Caki2 (cell line): ENCODE results near the gene DGCR2. TPM values are rescaled to one million over a fixed set of nuclear protein-coding genes. Genes with fewer than 3 reads are reported as not detected.
"Not testable (repeated sequence)": the region's sequence is repeated elsewhere in the genome, so short reads cannot be mapped to it uniquely, and the experiment has no call there.

Experiments
- DNase-seq: peaks from one replicate; pipeline ENCODE4 v3.0.0-alpha.2; 2015; ENCODE audit warnings: low read depth
- in situ Hi-C: cut with HindIII; loops from 2 replicates; pipeline ENCODE4 v1.10.0; 2016; ENCODE audit warnings: low sequenced_read_pairs, low pct_unique_long_range_greater_than_20kb, mixed read lengths
- total RNA-seq: library from RNA; depleted of rRNA; stranded (reverse); fragments of >200 nt; shearing (Covaris generic); gene quantifications from 2 replicates; pipeline ENCODE4 v1.2.3, GENCODE V29; 2014; ENCODE audit warnings: low replicate concordance; rRNA removed

The DGCR2 gene, protein sequence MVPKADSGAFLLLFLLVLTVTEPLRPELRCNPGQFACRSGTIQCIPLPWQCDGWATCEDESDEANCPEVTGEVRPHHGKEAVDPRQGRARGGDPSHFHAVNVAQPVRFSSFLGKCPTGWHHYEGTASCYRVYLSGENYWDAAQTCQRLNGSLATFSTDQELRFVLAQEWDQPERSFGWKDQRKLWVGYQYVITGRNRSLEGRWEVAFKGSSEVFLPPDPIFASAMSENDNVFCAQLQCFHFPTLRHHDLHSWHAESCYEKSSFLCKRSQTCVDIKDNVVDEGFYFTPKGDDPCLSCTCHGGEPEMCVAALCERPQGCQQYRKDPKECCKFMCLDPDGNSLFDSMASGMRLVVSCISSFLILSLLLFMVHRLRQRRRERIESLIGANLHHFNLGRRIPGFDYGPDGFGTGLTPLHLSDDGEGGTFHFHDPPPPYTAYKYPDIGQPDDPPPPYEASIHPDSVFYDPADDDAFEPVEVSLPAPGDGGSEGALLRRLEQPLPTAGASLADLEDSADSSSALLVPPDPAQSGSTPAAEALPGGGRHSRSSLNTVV
- 72.3 and 72.7 TPM in 2 replicates for total RNA-seq

GRCh38 chr22:19122143-19122751 is at the start of gene DGCR2:
Gene DGCR2 (minus strand): TSS chr22:19122412. CDS start chr22:19122206, 206 bp downstream.
- DNase-seq: peak; percentile 94
- in situ Hi-C loops: no loop called here

DNA sequence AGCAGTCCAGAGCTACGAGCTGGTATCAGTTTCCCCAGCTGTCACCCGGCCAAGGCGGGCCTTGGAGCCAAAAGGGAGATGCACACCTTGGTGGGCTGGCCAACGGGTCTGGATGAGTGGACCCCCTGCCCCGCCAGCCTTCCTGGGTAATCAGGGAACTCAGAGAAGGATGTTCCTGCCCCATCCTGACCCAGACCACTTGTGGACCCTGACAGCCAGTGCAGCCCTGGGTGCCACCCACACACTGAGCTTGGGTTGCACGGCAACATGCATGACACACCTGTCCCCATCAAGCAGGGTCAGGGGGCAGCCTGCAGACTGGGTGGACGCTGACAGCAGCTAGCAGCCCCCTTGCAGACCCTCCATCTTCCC is 47.7 kb upstream of the DGCR2 start:
- DNase-seq: no peak
- in situ Hi-C loops: no loop called here

- in situ Hi-C loops: no loop called here
- no peak for DNase-seq
Observed at GRCh38 chr22:19169002-19169946, 47.1 kb upstream of the DGCR2 start.

- in situ Hi-C loops: no loop called here
- no peak for DNase-seq
Observed at GRCh38 chr22:19168088-19168890, 46.1 kb upstream of the DGCR2 start.

DNA sequence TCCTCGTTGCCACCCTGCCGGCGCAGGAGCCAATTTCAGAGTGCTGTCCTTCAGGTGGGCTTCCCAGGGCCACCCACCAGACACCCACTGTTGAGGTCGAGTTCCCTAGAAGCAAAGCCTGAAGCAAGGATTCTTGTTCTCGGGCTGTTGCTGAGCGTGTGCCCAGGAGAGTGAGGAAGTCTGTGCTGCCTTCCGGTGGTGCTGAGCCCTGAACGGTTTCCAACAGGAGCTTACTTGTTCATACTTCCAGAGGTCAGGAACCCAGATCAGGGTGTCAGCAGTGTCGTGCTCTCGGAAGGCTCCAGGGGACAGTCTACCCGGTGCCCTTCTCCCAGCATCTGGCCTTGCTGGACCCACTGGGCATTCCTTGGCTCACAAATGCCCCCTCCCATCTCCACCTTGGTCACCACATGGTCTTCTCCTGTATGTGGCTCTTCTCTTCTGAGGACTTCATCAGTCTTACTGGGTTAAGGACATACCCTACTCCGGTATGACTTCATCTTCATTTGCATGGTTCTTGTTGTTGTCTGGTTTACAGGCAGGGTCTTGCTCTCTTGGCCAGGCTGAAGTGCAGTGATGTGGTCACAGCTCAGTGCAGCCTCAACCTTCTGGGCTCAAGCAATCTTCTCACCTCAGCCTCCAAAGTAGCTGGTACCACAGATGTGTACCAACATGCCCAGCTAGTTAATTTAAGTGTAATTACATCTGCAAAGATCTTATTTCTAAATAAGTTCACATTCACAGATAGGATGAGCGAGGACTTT is 45.1 kb upstream of the DGCR2 start:
- no peak for DNase-seq
- in situ Hi-C loops: no loop called here

DNA sequence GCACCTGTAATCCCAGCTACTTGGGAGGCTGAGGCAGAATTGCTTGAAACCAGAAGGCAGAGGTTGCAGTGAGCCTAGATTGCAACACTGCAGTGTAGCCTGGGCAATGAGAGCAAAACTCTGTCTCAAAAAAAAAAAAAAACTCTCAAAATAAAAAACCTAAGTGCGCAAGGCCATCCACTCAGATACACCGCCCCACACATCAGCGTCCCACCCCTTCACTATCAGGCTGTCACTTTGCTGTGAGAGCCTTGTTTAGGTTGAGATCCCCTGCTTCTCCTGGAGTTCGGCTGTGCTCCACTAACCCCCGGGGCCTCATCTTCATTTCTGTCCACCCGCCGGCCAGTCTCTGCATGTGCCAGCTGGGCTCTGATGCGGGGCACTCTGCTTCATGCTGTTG is 44.2 kb upstream of the DGCR2 start:
- DNase-seq: no peak
- in situ Hi-C loops: no loop called here

- no peak for DNase-seq
- in situ Hi-C loops: no loop called here
Observed at GRCh38 chr22:19164425-19164824, 42.2 kb upstream of the DGCR2 start.

DNA sequence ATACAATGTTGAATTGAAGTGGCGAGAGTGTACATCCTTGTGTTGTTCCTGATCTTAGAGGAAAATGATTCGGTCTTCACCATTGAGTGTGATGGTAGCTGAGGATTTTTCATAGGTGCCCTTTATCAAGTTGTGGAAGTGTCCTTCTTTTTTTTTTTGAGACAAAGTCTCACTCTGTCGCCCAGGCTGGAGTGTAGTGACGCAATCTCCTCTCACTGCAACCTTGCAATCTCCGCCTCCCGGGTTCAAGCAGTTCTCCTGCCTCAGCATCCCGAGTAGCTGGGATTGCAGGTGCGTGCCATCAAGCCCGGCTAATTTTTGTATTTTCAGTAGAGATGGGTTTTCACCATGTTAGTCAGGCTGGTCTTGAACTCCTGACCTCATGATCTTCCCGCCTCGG is 36.4 kb upstream of the DGCR2 start:
- in situ Hi-C loops: not testable (repeated sequence)

GRCh38 chr22:19156109-19156508 is 33.9 kb upstream of the DGCR2 start:
- in situ Hi-C loops: not testable (repeated sequence)

More for the DNA sequence above, 36.4 kb upstream of the DGCR2 start:
- DNase-seq: not testable (repeated sequence)

GRCh38 chr22:19152942-19153883 is 31.0 kb upstream of the DGCR2 start:
- DNase-seq: no peak
- in situ Hi-C loops: no loop called here

More at GRCh38 chr22:19156109-19156508, 33.9 kb upstream of the DGCR2 start:
- not testable (repeated sequence) for DNase-seq

DNA sequence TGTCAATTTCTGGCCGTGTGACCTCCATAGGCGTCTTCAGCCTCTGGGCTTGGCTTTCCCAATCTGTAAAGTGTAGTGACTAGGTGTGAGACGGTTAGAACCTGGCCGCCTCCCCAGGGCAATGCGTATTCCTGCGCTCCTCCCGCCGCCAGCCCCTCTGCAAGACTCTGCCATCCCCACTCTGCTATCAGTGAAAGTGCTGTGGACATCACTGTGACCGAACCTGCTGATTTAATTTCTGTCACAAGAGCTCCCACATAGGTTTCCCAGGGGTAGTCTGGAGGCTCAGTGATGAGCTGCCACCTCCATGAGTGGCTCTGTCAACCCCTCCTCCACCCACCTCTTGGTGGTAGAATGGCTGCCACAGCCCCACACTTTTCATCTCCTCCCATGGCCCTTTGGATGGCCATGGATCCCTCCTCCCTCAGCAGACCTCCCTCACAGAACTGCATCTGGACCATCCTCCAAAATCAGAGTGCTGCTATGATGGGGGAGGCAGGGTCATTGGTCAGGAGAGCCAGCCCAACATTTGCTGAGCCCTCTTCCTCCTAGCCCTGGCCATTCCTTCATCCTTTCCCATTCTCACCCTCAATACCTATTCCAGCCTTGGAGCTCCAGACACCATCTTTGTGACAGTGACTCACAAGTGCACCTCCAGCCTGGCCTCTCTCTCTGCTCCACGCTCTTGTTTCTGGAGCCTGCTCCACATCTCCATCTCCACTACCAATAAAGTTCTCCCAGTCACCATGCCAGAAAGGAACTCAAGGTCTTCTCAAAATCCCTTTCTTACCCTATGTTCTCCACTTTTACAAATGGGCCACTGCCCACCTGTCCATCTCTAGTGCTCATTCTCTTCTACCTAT is 29.3 kb upstream of the DGCR2 start:
- no peak for DNase-seq
- in situ Hi-C loops: no loop called here

DNA sequence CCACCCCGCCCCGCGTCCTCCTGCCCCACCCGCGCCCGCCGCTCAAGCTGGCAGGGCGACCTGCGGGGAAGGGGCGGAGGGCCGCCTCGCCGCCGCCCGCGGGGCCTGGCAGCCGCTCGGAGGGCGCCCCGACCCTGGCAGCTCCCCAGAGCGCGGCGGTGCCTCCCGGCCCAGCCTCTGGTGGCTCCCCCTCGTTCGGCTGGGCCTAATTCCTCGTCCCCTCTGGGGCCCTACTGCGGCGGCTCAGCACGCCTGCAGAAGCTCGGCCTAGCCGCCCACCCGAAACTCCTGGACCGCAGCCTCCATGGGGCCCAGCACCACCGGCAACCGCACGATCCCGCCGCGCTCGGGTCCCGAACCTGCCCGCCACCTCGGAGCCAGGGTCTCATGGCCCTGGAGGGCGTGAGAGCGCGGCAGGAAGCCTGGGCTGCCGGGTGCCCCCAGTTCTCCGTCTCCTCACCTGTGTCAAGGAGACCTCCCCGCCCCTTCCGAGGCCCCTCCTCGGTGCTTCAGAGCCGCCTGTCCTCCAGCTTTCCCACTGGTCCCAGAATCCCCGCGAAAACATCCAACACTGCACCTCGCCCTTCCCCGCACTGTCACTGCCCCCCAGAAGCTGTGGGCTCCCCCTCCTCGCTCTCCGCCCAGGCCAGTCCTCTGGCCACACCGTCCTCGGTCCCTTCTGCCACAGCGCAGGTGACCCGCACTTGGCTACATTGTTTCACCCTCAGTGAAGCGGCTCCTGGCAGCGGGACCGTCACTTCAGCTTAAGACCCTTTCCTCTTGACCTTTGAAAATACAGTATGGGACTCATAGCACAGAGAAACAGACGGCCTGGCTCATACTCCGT is 28.5 kb upstream of the DGCR2 start:
- in situ Hi-C loops: no loop called here
- DNase-seq: no peak

- no peak for DNase-seq
- in situ Hi-C loops: no loop called here
Observed at GRCh38 chr22:19149991-19150390, 27.8 kb upstream of the DGCR2 start, which contains the start of gene GSC2. Gene GSC2 (minus strand): TSS chr22:19150292. CDS start chr22:19150283, 9 bp downstream.
